ENCODE data around the gene PDCD1LG2. TPM values are rescaled to one million over a fixed set of nuclear protein-coding genes. Genes with fewer than 3 reads are reported as not detected.

The PDCD1LG2 gene
- total RNA-seq, 2 donors from 2014 or later: 1.3 to 3.0 TPM

GRCh38 chr9:5620494-5620893 lies 110.2 kb downstream of the PDCD1LG2 start:
- ATAC-seq (replicated peaks in 1 of 2): no peak
- Mint-ChIP-seq H3K27ac (no peak overlapping the region), H3K9me3 (no peaks in the 10 kb centered on the region), H3K36me3 (ENCODE audit: insufficient read depth in 2 of 2) (peaks cover 2 to 11% of the 10 kb centered on the region in 2 donors), H3K4me3 (no peak overlapping the region), H3K4me1 (ENCODE audit: low read depth) (peaks cover 43% of the 10 kb centered on the region), H3K27me3 (ENCODE audit: low read depth) (no peaks in the 10 kb centered on the region)
- no peak for DNase-seq

Other genes with a start within 250 kb of the PDCD1LG2 start
- 1 to 10 TPM; 3.4 to 4.0 TPM for gene RLN2, start 205.8 kb upstream of the PDCD1LG2 start, total RNA-seq
- gene RLN1, start 170.7 kb upstream of the PDCD1LG2 start, total RNA-seq: 1 to 10 TPM; 1.3 to 1.6 TPM
- 10 to 100 TPM; 48.6 to 49.9 TPM for gene PLGRKT, start 72.6 kb upstream of the PDCD1LG2 start, total RNA-seq
- gene CD274, start 60.0 kb upstream of the PDCD1LG2 start, total RNA-seq: 10 to 100 TPM; 16.4 to 36.3 TPM
- gene RIC1, start 118.6 kb downstream of the PDCD1LG2 start, total RNA-seq: 10 to 100 TPM; 22.0 to 25.9 TPM